Loucy (cell line): Measurements from ENCODE around the gene CENPB.

ENCODE experiments used
- EZH2phosphoT487 ChIP-seq: fragments of 200-600 bp; IDR thresholded peaks from 2 replicates; pipeline ENCODE4 v1.6.1; 2018; ENCODE audit warnings: antibody characterized with exemption, mild to moderate bottlenecking, moderate library complexity, borderline replicate concordance
- TF ChIP-seq, protein P1 (sequence below): fragments of 200-600 bp; sonication (generic); conservative IDR thresholded peaks from 2 replicates; pipeline ENCODE4 v1.5.1; 2014; ENCODE audit warnings: mild to moderate bottlenecking, antibody characterized with exemption, low read length

DNA sequence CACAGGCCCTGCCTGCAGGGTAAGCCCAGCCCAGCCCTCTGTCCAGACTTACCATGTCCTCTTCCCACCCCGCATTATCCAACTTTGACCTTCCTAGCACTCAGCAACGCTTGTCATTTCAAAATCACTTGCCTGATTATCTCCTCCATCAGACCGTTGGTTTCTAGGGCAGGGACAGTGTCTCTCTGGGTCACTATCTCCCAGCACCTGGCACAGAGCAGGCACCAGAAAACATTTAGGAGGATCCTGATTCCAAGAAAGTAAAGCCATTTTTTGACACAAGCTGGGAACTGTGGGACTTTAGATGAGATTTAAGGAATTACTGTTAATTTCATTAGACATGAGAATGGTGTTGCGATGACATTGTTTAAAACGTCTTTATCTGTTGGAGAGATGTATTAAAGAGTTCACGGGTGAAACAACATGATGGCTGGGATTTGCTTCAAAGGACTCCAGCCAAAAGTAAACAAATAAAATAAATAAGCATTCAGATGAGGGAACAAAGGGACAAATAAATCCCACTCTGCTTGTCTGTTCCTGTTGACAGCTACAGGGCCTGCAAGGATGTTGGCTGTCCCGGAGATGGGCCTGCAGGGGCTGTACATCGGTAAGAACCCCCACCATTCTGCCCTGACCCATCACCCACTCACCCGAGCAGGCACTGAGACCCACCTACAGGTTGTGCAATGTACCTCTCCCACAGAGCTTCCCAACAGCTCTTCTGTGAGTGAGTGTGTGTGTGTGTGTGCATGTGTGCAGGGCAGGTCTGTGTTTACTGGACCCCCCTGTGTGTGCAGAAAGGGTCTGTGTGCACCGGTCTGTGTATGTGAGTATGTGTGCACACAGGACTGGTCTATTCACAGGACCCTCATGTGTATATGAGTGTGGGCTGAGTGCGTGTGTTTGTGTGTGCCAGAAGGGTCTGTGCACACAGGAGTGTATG lies 48.2 kb downstream of the CENPB start:
- TF ChIP-seq, protein P1, sequence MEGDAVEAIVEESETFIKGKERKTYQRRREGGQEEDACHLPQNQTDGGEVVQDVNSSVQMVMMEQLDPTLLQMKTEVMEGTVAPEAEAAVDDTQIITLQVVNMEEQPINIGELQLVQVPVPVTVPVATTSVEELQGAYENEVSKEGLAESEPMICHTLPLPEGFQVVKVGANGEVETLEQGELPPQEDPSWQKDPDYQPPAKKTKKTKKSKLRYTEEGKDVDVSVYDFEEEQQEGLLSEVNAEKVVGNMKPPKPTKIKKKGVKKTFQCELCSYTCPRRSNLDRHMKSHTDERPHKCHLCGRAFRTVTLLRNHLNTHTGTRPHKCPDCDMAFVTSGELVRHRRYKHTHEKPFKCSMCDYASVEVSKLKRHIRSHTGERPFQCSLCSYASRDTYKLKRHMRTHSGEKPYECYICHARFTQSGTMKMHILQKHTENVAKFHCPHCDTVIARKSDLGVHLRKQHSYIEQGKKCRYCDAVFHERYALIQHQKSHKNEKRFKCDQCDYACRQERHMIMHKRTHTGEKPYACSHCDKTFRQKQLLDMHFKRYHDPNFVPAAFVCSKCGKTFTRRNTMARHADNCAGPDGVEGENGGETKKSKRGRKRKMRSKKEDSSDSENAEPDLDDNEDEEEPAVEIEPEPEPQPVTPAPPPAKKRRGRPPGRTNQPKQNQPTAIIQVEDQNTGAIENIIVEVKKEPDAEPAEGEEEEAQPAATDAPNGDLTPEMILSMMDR, result no peak
- TF ChIP-seq EZH2phosphoT487, result no peak
